Hepatocyte (in vitro differentiated cells): ENCODE results near the gene INTS3. TPM values are rescaled to one million over a fixed set of nuclear protein-coding genes. Genes with fewer than 3 reads are reported as not detected.
"Not testable (repeated sequence)": the region's sequence is repeated elsewhere in the genome, so short reads cannot be mapped to it uniquely, and the experiment has no call there.

Experiments
- DNase-seq: peaks from one replicate; pipeline ENCODE4 v3.0.0-alpha.2; 2016; ENCODE audit warnings: low spot score
- H2AFZ ChIP-seq: fragments of 200-600 bp; sonication (generic); 2 replicates; pipeline ENCODE4 v1.6.0; 2016; ENCODE audit warnings: antibody characterized with exemption, mild to moderate bottlenecking
- H3K27ac ChIP-seq: fragments of 200-600 bp; sonication (generic); 2 replicates; pipeline ENCODE4 v1.5.1; 2016; ENCODE audit warnings: mild to moderate bottlenecking
- H3K27me3 ChIP-seq: fragments of 200-600 bp; sonication (generic); 2 replicates; pipeline ENCODE4 v1.6.1; 2016
- H3K36me3 ChIP-seq: fragments of 200-600 bp; sonication (generic); replicated peaks from 2 replicates; pipeline ENCODE4 v1.5.1; 2016; ENCODE audit warnings: low read depth; ENCODE audit not compliant: insufficient read depth
- H3K4me1 ChIP-seq: fragments of 200-600 bp; sonication (generic); 2 replicates; pipeline ENCODE4 v1.5.1; 2016; ENCODE audit warnings: mild to moderate bottlenecking, moderate library complexity; ENCODE audit not compliant: insufficient read depth
- H3K4me2 ChIP-seq: fragments of 200-600 bp; sonication (generic); 2 replicates; pipeline ENCODE4 v1.6.0; 2016
- H3K4me3 ChIP-seq: fragments of 200-600 bp; sonication (generic); 2 replicates; pipeline ENCODE4 v1.5.1; 2016; ENCODE audit warnings: mild to moderate bottlenecking
- H3K79me2 ChIP-seq: fragments of 200-600 bp; sonication (generic); 2 replicates; pipeline ENCODE4 v1.6.0; 2017; ENCODE audit warnings: mild to moderate bottlenecking
- H3K9me2 ChIP-seq: fragments of 200-600 bp; sonication (generic); replicated peaks from 2 replicates; pipeline ENCODE4 v1.6.0; 2017; ENCODE audit warnings: mild to moderate bottlenecking; ENCODE audit not compliant: insufficient read depth
- H3K9me3 ChIP-seq: fragments of 200-600 bp; sonication (generic); 2 replicates; pipeline ENCODE4 v1.5.1; 2016; ENCODE audit warnings: low read depth, mild to moderate bottlenecking
- H4K20me1 ChIP-seq: fragments of 200-600 bp; sonication (generic); 2 replicates; pipeline ENCODE4 v1.6.0; 2016; ENCODE audit warnings: mild to moderate bottlenecking; ENCODE audit not compliant: insufficient read depth, poor library complexity, severe bottlenecking
- CTCF ChIP-seq: fragments of 200-600 bp; sonication (generic); IDR thresholded peaks from 2 replicates; pipeline ENCODE4 v1.5.1; 2016; ENCODE audit warnings: antibody characterized with exemption, mild to moderate bottlenecking; ENCODE audit not compliant: poor library complexity
- EZH2 ChIP-seq: fragments of 200-600 bp; sonication (generic); IDR thresholded peaks from 2 replicates; pipeline ENCODE4 v1.6.1; 2016; ENCODE audit warnings: antibody characterized with exemption, mild to moderate bottlenecking, borderline replicate concordance
- EZH2phosphoT487 ChIP-seq: fragments of 200-600 bp; sonication (generic); IDR thresholded peaks from one replicate; pipeline ENCODE4 v1.6.1; 2018; ENCODE audit warnings: antibody characterized with exemption, mild to moderate bottlenecking, low read depth, moderate library complexity; ENCODE audit not compliant: unreplicated experiment, severe bottlenecking
- WGBS: methylation state at CpG from one replicate; pipeline ENCODE4 v1.1.6; 2016; ENCODE audit warnings: low lambda C conversion rate; ENCODE audit errors: missing lambda C conversion rate; 5-methylcytosine and 5-hydroxymethylcytosine counted together
- polyA plus RNA-seq: library from polyadenylated mRNA; unstranded; fragments of >200 nt; fragmentation: Nextera tagmentation; extraction: Ambion mirVana; gene quantifications from 2 replicates; pipeline ENCODE4 v1.2.1, GENCODE V29; 2016
- total RNA-seq: library from RNA; depleted of rRNA; stranded (reverse); fragments of >200 nt; gene quantifications from 2 replicates; pipeline ENCODE4 v1.2.3, GENCODE V29; 2014

Gene INTS3
- total and polyA plus RNA-seq, 2 experiments from 2014 or later = 37.1 to 42.3 TPM

GRCh38 chr1:153699768-153700167, 28.1 kb upstream of the INTS3 start:
- DNase-seq = no peak
- no peaks in the 10 kb centered on the region for H3K36me3 ChIP-seq
- H3K4me1 ChIP-seq = no peaks in the 10 kb centered on the region
- H3K4me3 ChIP-seq = no peak overlapping the region
- H4K20me1 ChIP-seq = no peaks in the 10 kb centered on the region
- no peaks in the 10 kb centered on the region for H3K27me3 ChIP-seq
- H3K79me2 ChIP-seq = no peaks in the 10 kb centered on the region
- no peaks in the 10 kb centered on the region for H3K9me2 ChIP-seq
- no peak overlapping the region for H3K27ac ChIP-seq
- H2AFZ ChIP-seq = no peak overlapping the region
- no peak overlapping the region for H3K4me2 ChIP-seq
- no peaks in the 10 kb centered on the region for H3K9me3 ChIP-seq
- TF ChIP-seq EZH2 = no peak
- TF ChIP-seq CTCF = no peak
- TF ChIP-seq EZH2phosphoT487 = no peak
- 89% methylated on average over 6 of the region's 6 CpGs for WGBS

- Histone ChIP-seq H3K79me2 (no peaks in the 10 kb centered on the region), H3K4me2 (no peak overlapping the region), H2AFZ (no peak overlapping the region), H3K9me2 (no peaks in the 10 kb centered on the region), H3K27me3 (no peaks in the 10 kb centered on the region), H3K36me3 (no peaks in the 10 kb centered on the region), H3K9me3 (no peaks in the 10 kb centered on the region), H3K4me3 (no peak overlapping the region), H4K20me1 (no peaks in the 10 kb centered on the region), H3K27ac (no peak overlapping the region), H3K4me1 (no peaks in the 10 kb centered on the region)
- TF ChIP-seq EZH2 (no peak), CTCF (no peak), EZH2phosphoT487 (no peak)
- WGBS = 97% methylated on average over 9 of the region's 9 CpGs
- DNase-seq = no peak
Measured at GRCh38 chr1:153705484-153705883, 22.4 kb upstream of the INTS3 start.

GRCh38 chr1:153711026-153711425, 16.8 kb upstream of the INTS3 start:
- Histone ChIP-seq H3K27ac (no peak overlapping the region), H3K9me3 (no peaks in the 10 kb centered on the region), H3K4me3 (no peak overlapping the region), H4K20me1 (no peaks in the 10 kb centered on the region), H2AFZ (no peak overlapping the region), H3K4me1 (no peaks in the 10 kb centered on the region), H3K9me2 (no peaks in the 10 kb centered on the region), H3K4me2 (no peak overlapping the region), H3K79me2 (no peaks in the 10 kb centered on the region), H3K27me3 (no peaks in the 10 kb centered on the region), H3K36me3 (no peaks in the 10 kb centered on the region)
- TF ChIP-seq EZH2phosphoT487 = no peak
- no peak for TF ChIP-seq EZH2
- no peak for TF ChIP-seq CTCF
- 60% methylated on average over 7 of the region's 7 CpGs for WGBS
- DNase-seq = no peak

GRCh38 chr1:153716211-153716610, 11.6 kb upstream of the INTS3 start:
- H3K4me1 ChIP-seq, H3K27ac ChIP-seq, H3K79me2 ChIP-seq, H3K9me2 ChIP-seq, H3K36me3 ChIP-seq, H3K4me2 ChIP-seq, H2AFZ ChIP-seq, H3K9me3 ChIP-seq, H3K4me3 ChIP-seq, H4K20me1 ChIP-seq, H3K27me3 ChIP-seq, DNase-seq: not testable (repeated sequence)
- 91% methylated on average over 5 of the region's 5 CpGs for WGBS
